Lung (tissue), 12 donors: ENCODE results near the gene CETP. TPM values are rescaled to one million over a fixed set of nuclear protein-coding genes. Genes with fewer than 3 reads are reported as not detected.
"Not testable (repeated sequence)": the region's sequence is repeated elsewhere in the genome, so short reads cannot be mapped to it uniquely, and the experiment has no call there.

Source experiments
- ATAC-seq: fragments of 200-7000 bp; cut with Tn5 transposase; one replicate; pipeline ENCODE4 v1.9.1; 2020; ENCODE audit warnings: moderate number of reproducible peaks; ENCODE audit not compliant: insufficient read depth, low FRiP score
- DNase-seq, 3 donors: peaks; one replicate each; pipeline ENCODE4 v3.0.0-alpha.2; 2013 to 2017
- H3K27ac ChIP-seq, 2 donors: one replicate each; pipeline ENCODE4 v1.5.1; 2013; ENCODE audit warnings: mild to moderate bottlenecking in 2 of 2, moderate library complexity in 2 of 2, control low read depth in 1 of 2, inconsistent platforms in 1 of 2, low read depth in 1 of 2, low read length in 1 of 2
- H3K27me3 ChIP-seq, 3 donors: one replicate each; pipeline ENCODE4 v1.5.1; 2013; ENCODE audit warnings: low read length in 2 of 3; ENCODE audit not compliant: control insufficient read depth in 3 of 3, insufficient read depth in 3 of 3
- H3K36me3 ChIP-seq, 4 donors: one replicate each; pipeline ENCODE4 v1.5.1; 2013; ENCODE audit warnings: low read length in 4 of 4, mild to moderate bottlenecking in 1 of 4, moderate library complexity in 1 of 4; ENCODE audit not compliant: control insufficient read depth in 4 of 4, insufficient read depth in 4 of 4
- H3K4me1 ChIP-seq, 5 donors: one replicate each; pipeline ENCODE4 v1.5.1; 2013; ENCODE audit warnings: low read length in 5 of 5, mild to moderate bottlenecking in 2 of 5, moderate library complexity in 1 of 5; ENCODE audit not compliant: control insufficient read depth in 5 of 5, insufficient read depth in 5 of 5
- H3K4me3 ChIP-seq: one replicate; pipeline ENCODE4 v1.5.1; 2013; ENCODE audit warnings: mild to moderate bottlenecking, control low read depth, moderate library complexity
- H3K9ac ChIP-seq, 2 donors: one replicate each; pipeline ENCODE4 v1.5.1; 2013; ENCODE audit warnings: low read length in 2 of 2, control low read depth in 1 of 2; ENCODE audit not compliant: insufficient read depth in 1 of 2
- H3K9me3 ChIP-seq, 4 donors: one replicate each; pipeline ENCODE4 v1.5.1; 2013; ENCODE audit warnings: low read length in 3 of 4, mild to moderate bottlenecking in 1 of 4, moderate library complexity in 1 of 4; ENCODE audit not compliant: control insufficient read depth in 4 of 4, insufficient read depth in 3 of 4
- WGBS, 2 donors: extraction: QIAGEN DNeasy Blood & Tissue Kit; methylation state at CpG; one replicate each; pipeline ENCODE4 v1.1.7; 2013; 5-methylcytosine and 5-hydroxymethylcytosine counted together
- polyA plus RNA-seq, 2 donors: library from polyadenylated mRNA; stranded (reverse); fragments of 200-250 nt; gene quantifications; one replicate each; pipeline ENCODE4 v1.2.1, GENCODE V29; 2013
- total RNA-seq, 2 donors: library from RNA; depleted of rRNA in 1 of 2; stranded (reverse); fragments of >200 nt in 1 of 2; gene quantifications; one replicate each; pipeline ENCODE4 v1.2.1, GENCODE V29; 2014 to 2021
- TF ChIP-seq, protein P1 (sequence below): IDR thresholded peaks from 2 replicates; pipeline ENCODE4 v1.5.1; 2012; ENCODE audit warnings: mild to moderate bottlenecking; ENCODE audit errors: control extremely low read depth, extremely low read depth
- donor health status: control.
- donor health status: control.
- donor health status: Bipolar disorder and iron deficiency.
- donor health status: healthy.
- donor health status: DM: yes; HTN: yes; CAD: no.

CETP gene
- total and polyA plus RNA-seq, 4 donors, result 0.71 to 8.4 (median 0.83) TPM

DNA sequence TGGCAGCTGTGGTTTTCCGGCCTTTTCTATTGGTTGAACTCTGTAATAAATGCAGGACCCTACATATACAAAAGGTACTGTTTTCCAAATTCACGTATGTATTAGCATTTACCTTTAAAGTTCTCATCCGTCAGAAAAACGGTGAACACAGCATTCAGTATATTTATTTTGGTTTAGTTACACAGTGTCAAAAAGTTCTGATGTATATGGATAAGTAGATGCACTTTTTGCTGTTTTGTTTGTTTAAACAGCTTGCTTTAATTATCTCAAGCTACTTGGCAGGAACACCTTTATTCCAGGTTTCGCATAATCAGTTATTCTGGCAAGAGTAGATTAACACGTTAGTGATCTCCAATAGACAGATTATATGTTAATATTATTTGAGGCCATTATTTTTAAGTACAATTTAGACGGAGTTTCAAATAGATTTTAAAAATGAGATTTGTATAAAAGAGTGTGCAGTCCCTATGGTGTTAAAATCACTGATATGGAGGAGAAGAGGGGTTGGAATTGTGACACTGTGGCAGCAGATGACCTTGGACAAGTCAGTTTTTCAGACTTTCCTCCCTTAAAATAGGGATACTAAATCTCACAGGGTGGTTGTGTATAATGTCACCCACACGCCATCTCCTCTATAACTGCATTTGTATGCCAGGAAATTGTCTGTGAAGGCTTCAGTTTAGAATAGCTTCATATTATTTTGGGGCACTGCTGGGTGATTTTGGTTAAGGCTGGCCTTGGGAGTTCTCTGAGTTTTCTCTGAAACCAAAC, 27.7 kb upstream of the CETP start:
- 28 to 56% methylated on average over 8 of the region's 8 CpGs for WGBS, 2 donors
- Histone ChIP-seq H3K27me3 (no peaks in the 10 kb centered on the region), H3K9me3 (no peaks in the 10 kb centered on the region), H3K27ac (peak overlapping the region in 1 of 2 donors; percentile 99), H3K9ac (peak overlapping the region in 1 of 2 donors; percentile 62), H3K4me3 (peak overlapping the region; percentile 50), H3K4me1 (peaks cover 0 to 28% (median 12%) of the 10 kb centered on the region in 5 donors), H3K36me3 (peaks cover 15 to 37% (median 22%) of the 10 kb centered on the region in 4 donors)
- TF ChIP-seq, protein P1, sequence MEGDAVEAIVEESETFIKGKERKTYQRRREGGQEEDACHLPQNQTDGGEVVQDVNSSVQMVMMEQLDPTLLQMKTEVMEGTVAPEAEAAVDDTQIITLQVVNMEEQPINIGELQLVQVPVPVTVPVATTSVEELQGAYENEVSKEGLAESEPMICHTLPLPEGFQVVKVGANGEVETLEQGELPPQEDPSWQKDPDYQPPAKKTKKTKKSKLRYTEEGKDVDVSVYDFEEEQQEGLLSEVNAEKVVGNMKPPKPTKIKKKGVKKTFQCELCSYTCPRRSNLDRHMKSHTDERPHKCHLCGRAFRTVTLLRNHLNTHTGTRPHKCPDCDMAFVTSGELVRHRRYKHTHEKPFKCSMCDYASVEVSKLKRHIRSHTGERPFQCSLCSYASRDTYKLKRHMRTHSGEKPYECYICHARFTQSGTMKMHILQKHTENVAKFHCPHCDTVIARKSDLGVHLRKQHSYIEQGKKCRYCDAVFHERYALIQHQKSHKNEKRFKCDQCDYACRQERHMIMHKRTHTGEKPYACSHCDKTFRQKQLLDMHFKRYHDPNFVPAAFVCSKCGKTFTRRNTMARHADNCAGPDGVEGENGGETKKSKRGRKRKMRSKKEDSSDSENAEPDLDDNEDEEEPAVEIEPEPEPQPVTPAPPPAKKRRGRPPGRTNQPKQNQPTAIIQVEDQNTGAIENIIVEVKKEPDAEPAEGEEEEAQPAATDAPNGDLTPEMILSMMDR, result no peak
- DNase-seq (no peak), ATAC-seq (no peak)

DNA sequence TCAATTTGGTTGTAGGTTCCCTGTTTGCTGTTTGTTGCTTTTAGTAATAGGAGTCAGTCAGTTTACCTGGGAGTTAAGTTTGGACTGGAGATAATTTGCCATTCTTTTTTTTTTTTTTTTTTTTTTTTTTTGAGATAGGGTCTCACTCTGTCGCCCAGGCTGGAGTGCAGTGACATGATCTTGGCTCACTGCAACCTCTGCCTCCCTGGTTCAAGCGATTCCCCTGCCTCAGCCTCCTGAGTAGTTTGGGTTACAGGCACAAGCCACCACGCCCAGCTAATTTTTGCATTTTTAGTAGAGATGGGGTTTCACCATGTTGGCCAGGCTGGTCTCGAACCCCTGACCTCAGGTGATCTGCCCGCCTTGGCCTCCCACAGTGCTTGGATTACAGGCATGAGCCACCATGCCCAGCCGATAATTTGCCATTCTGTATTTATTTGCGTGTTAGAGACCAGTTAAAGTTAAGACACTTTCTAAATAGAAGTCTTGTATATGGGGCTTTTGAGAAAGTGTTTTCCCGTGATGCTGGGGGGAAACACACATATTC, 27.1 kb upstream of the CETP start:
- H3K9me3 ChIP-seq, ATAC-seq, H3K27ac ChIP-seq, H3K27me3 ChIP-seq, DNase-seq: not testable (repeated sequence)
- H3K4me3 ChIP-seq, result peak overlapping the region; percentile 31
- peaks cover 0 to 28% (median 16%) of the 10 kb centered on the region in 5 donors for H3K4me1 ChIP-seq
- peak overlapping the region in 1 of 2 donors; percentile 4 for H3K9ac ChIP-seq
- 37 to 71% methylated on average over 8 of the region's 8 CpGs for WGBS, 2 donors
- H3K36me3 ChIP-seq, result peaks cover 19 to 43% (median 28%) of the 10 kb centered on the region in 4 donors

DNA sequence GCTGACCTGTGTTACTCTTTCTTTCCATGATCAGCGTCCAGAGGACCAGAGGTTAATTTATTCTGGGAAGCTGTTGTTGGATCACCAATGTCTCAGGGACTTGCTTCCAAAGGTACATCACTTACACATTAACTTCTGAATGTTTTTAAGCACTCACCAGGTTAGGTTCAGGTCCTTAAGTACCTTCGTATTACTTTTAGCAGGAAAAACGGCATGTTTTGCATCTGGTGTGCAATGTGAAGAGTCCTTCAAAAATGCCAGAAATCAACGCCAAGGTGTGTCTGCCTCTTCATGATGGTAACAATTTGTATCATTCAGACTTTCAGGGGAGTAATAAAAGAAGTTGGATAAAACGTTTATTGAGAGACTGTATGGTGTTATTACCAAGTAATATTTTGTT, 26.5 kb upstream of the CETP start:
- Histone ChIP-seq H3K27me3 (no peaks in the 10 kb centered on the region), H3K4me3 (no peak overlapping the region), H3K4me1 (peaks cover 0 to 31% (median 16%) of the 10 kb centered on the region in 5 donors), H3K36me3 (peaks cover 24 to 48% (median 33%) of the 10 kb centered on the region in 4 donors), H3K27ac (no peak overlapping the region), H3K9ac (peak overlapping the region in 1 of 2 donors; percentile 4), H3K9me3 (no peaks in the 10 kb centered on the region)
- DNase-seq, result no peak
- 31 to 67% methylated on average over 5 of the region's 5 CpGs for WGBS, 2 donors
- TF ChIP-seq, protein P1, result no peak
- ATAC-seq, result no peak

DNA sequence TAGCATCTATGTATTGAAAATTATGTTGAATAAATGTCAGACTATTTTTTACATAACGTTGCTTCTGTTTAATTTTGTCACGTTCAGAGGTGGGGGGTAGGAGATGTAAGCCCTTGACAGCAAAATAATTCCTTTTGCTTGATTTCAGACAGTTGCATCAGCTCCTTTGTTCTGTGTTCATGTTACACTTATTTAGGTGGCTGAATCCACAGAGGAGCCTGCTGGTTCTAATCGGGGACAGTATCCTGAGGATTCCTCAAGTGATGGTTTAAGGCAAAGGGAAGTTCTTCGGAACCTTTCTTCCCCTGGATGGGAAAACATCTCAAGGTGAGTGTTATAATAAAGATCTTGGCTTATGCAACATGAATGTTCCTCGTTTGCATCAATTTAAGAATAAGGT, 25.3 kb upstream of the CETP start:
- Histone ChIP-seq H3K36me3 (peaks cover 32 to 60% (median 43%) of the 10 kb centered on the region in 4 donors), H3K9me3 (no peaks in the 10 kb centered on the region), H3K9ac (no peak overlapping the region), H3K27ac (no peak overlapping the region), H3K27me3 (no peaks in the 10 kb centered on the region), H3K4me3 (no peak overlapping the region), H3K4me1 (peaks cover 0 to 21% (median 9%) of the 10 kb centered on the region in 5 donors)
- TF ChIP-seq, protein P1, result no peak
- 60 to 71% methylated on average over 5 of the region's 5 CpGs for WGBS, 2 donors
- no peak for DNase-seq
- ATAC-seq, result no peak
